SU-DHL-6 (cell line): Measurements from ENCODE around the gene DMRTB1.

Experiments
- H2AFZ ChIP-seq: fragments of 200-600 bp; sonication (generic); 2 replicates; pipeline ENCODE4 v1.6.1; 2014; ENCODE audit warnings: low read depth, mild to moderate bottlenecking, moderate library complexity, mixed read lengths, antibody characterized with exemption, low read length; ENCODE audit not compliant: severe bottlenecking
- H3F3A ChIP-seq: fragments of 200-600 bp; shearing (Covaris generic); 2 replicates; pipeline ENCODE4 v1.6.0; 2016; ENCODE audit warnings: antibody characterized with exemption, mild to moderate bottlenecking; ENCODE audit not compliant: insufficient read depth
- H3K27ac ChIP-seq: fragments of 200-600 bp; sonication (generic); 2 replicates; pipeline ENCODE4 v1.5.1; 2016; ENCODE audit warnings: low read depth, mild to moderate bottlenecking, low read length, moderate library complexity, mixed read lengths
- H3K27me3 ChIP-seq: fragments of 200-600 bp; sonication (generic), shearing (Covaris generic); 2 replicates; pipeline ENCODE4 v1.6.0; 2014; ENCODE audit warnings: mild to moderate bottlenecking, low read length
- H3K36me3 ChIP-seq: fragments of 200-600 bp; sonication (generic); 2 replicates; pipeline ENCODE4 v1.6.1; 2014; ENCODE audit warnings: mild to moderate bottlenecking, low read length, mixed read lengths
- H3K4me2 ChIP-seq: fragments of 300-600, 200-600 bp; shearing (Covaris generic), sonication (generic); 2 replicates; pipeline ENCODE4 v1.6.0; 2014; ENCODE audit warnings: low read length, low read depth, mild to moderate bottlenecking; ENCODE audit not compliant: poor library complexity, severe bottlenecking
- H3K4me3 ChIP-seq: fragments of 200-600 bp; sonication (generic); 2 replicates; pipeline ENCODE4 v1.5.1; 2014; ENCODE audit warnings: antibody characterized with exemption, low read length, mild to moderate bottlenecking, mixed read lengths; ENCODE audit not compliant: insufficient read depth, poor library complexity, severe bottlenecking
- H3K79me2 ChIP-seq: fragments of 200-600 bp; sonication (generic); 2 replicates; pipeline ENCODE4 v1.6.1; 2014; ENCODE audit warnings: mild to moderate bottlenecking, low read length, moderate library complexity; ENCODE audit not compliant: insufficient read depth
- H3K9ac ChIP-seq: fragments of 200-600 bp; sonication (generic); 2 replicates; pipeline ENCODE4 v1.7.0; 2014; ENCODE audit warnings: mild to moderate bottlenecking, low read length
- H3K9me2 ChIP-seq: fragments of 200-600 bp; sonication (generic); replicated peaks from 2 replicates; pipeline ENCODE4 v1.6.1; 2014; ENCODE audit warnings: low read length; ENCODE audit not compliant: insufficient read depth
- H3K9me3 ChIP-seq: fragments of 200-600 bp; sonication (generic); 2 replicates; pipeline ENCODE4 v1.6.1; 2014; ENCODE audit warnings: low read length, mixed read lengths; ENCODE audit not compliant: insufficient read depth
- H4K20me1 ChIP-seq: fragments of 200-600 bp; sonication (generic); 2 replicates; pipeline ENCODE4 v1.6.1; 2014; ENCODE audit warnings: low read depth, mild to moderate bottlenecking, antibody characterized with exemption, low read length, moderate library complexity, mixed read lengths
- EZH2phosphoT487 ChIP-seq: fragments of 200-600 bp; sonication (generic), shearing (Covaris generic); conservative IDR thresholded peaks from 2 replicates; pipeline ENCODE4 v1.6.1; 2018; ENCODE audit warnings: mild to moderate bottlenecking, antibody characterized with exemption, low read length, moderate library complexity, mixed read lengths
- TF ChIP-seq, protein P1 (sequence below): fragments of 200-600 bp; sonication (generic); IDR thresholded peaks from one replicate; pipeline ENCODE4 v1.5.1; 2017; ENCODE audit warnings: antibody characterized with exemption, mild to moderate bottlenecking, low read length, moderate library complexity; ENCODE audit not compliant: insufficient read depth, poor library complexity, severe bottlenecking

Gene DMRTB1

DNA sequence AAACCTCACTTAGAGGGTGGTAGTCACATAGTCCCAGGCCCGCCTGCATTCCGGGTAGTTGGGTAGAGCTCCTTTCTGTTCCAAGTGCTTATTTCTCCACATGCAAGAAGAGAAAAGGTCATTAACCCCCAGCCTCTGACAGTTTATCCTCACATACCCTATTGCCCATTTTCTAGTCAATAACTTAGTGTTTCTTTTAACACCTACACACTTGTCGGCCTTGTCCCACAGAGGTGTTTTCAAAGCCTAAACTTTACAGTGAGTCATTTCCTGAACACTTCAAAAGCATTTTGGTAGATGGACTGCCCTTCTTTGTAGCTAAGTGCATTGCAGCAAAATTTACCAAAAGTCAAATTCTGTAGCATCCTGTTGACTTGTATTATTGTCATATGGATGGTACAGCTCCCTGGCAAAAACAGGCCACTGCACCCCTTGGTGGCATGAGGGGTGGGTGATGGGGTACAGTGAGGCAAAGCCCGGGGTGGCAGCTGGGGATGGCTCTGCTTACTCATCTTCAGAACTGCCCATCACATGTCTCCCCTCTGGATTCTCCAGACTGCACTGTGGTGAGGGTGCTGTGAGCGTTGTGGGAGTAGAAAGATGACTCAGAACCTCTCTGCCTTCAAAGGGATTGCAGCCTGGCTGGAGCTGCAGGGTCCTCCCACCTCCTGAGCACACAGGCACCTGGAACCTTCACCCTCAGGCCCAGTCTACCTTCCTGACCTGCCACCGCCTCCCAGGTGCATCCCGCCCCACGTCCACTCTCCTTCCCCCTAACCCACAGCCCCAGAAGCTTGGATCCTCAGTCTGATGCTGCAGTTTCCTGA, 45.8 kb upstream of the DMRTB1 start:
- Histone ChIP-seq H4K20me1 (no peaks in the 10 kb centered on the region), H3K9me3 (no peaks in the 10 kb centered on the region), H3K9ac (no peak overlapping the region), H3K27ac (no peak overlapping the region), H3K4me3 (no peak overlapping the region), H3K9me2 (no peaks in the 10 kb centered on the region), H3K36me3 (no peaks in the 10 kb centered on the region), H2AFZ (no peak overlapping the region), H3F3A (no peaks in the 10 kb centered on the region), H3K27me3 (no peaks in the 10 kb centered on the region), H3K4me2 (no peak overlapping the region), H3K79me2 (no peaks in the 10 kb centered on the region)
- TF ChIP-seq, protein P1, sequence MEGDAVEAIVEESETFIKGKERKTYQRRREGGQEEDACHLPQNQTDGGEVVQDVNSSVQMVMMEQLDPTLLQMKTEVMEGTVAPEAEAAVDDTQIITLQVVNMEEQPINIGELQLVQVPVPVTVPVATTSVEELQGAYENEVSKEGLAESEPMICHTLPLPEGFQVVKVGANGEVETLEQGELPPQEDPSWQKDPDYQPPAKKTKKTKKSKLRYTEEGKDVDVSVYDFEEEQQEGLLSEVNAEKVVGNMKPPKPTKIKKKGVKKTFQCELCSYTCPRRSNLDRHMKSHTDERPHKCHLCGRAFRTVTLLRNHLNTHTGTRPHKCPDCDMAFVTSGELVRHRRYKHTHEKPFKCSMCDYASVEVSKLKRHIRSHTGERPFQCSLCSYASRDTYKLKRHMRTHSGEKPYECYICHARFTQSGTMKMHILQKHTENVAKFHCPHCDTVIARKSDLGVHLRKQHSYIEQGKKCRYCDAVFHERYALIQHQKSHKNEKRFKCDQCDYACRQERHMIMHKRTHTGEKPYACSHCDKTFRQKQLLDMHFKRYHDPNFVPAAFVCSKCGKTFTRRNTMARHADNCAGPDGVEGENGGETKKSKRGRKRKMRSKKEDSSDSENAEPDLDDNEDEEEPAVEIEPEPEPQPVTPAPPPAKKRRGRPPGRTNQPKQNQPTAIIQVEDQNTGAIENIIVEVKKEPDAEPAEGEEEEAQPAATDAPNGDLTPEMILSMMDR: no peak
- TF ChIP-seq EZH2phosphoT487: no peak

- no peaks in the 10 kb centered on the region for H3K9me3 ChIP-seq
- H3K9me2 ChIP-seq: no peaks in the 10 kb centered on the region
- H3K27ac ChIP-seq: no peak overlapping the region
- H2AFZ ChIP-seq: no peak overlapping the region
- no peak overlapping the region for H3K4me2 ChIP-seq
- H3K79me2 ChIP-seq: no peaks in the 10 kb centered on the region
- no peaks in the 10 kb centered on the region for H3F3A ChIP-seq
- H3K4me3 ChIP-seq: no peak overlapping the region
- H3K36me3 ChIP-seq: no peaks in the 10 kb centered on the region
- H3K9ac ChIP-seq: no peak overlapping the region
- H3K27me3 ChIP-seq: no peaks in the 10 kb centered on the region
- no peaks in the 10 kb centered on the region for H4K20me1 ChIP-seq
- TF ChIP-seq EZH2phosphoT487: no peak
- TF ChIP-seq, protein P1: no peak
Observed at GRCh38 chr1:53414632-53415031, 44.6 kb upstream of the DMRTB1 start.

GRCh38 chr1:53415432-53415831, 43.8 kb upstream of the DMRTB1 start:
- Histone ChIP-seq H3K9ac (no peak overlapping the region), H3K9me2 (no peaks in the 10 kb centered on the region), H3K36me3 (no peaks in the 10 kb centered on the region), H3K4me2 (no peak overlapping the region), H3F3A (no peaks in the 10 kb centered on the region), H3K9me3 (no peaks in the 10 kb centered on the region), H2AFZ (no peak overlapping the region), H4K20me1 (no peaks in the 10 kb centered on the region), H3K4me3 (no peak overlapping the region), H3K27me3 (no peaks in the 10 kb centered on the region), H3K79me2 (no peaks in the 10 kb centered on the region), H3K27ac (no peak overlapping the region)
- no peak for TF ChIP-seq EZH2phosphoT487
- TF ChIP-seq, protein P1: no peak
